Osteoblast (primary cell): ENCODE measurements around the gene B3GAT2. TPM values are rescaled to one million over a fixed set of nuclear protein-coding genes. Genes with fewer than 3 reads are reported as not detected.

Experiments
- DNase-seq: peaks from one replicate; pipeline ENCODE4 v3.0.0; 2011; ENCODE audit warnings: low spot score, mixed read lengths; ENCODE audit not compliant: insufficient read length; ENCODE audit errors: missing footprints
- H2AFZ ChIP-seq: 2 replicates; pipeline ENCODE4 v1.6.0; 2011; ENCODE audit warnings: mild to moderate bottlenecking, low read length
- H3K27ac ChIP-seq: 2 replicates; pipeline ENCODE4 v1.5.1; 2011; ENCODE audit warnings: mild to moderate bottlenecking, low read depth, low read length, moderate library complexity
- H3K27me3 ChIP-seq: 2 replicates; pipeline ENCODE4 v1.6.0; 2012; ENCODE audit warnings: mild to moderate bottlenecking, control low read depth, inconsistent platforms, low read length, moderate library complexity; ENCODE audit not compliant: insufficient read depth
- H3K36me3 ChIP-seq: 2 replicates; pipeline ENCODE4 v1.5.1; 2011; ENCODE audit warnings: mild to moderate bottlenecking, low read length, control low read depth, moderate library complexity; ENCODE audit not compliant: insufficient read depth
- H3K4me1 ChIP-seq: 2 replicates; pipeline ENCODE4 v1.5.1; 2011; ENCODE audit warnings: mild to moderate bottlenecking, low read length, control low read depth, moderate library complexity; ENCODE audit not compliant: insufficient read depth
- H3K4me2 ChIP-seq: 2 replicates; pipeline ENCODE4 v1.6.0; 2011; ENCODE audit warnings: mild to moderate bottlenecking, low read length; ENCODE audit not compliant: insufficient read depth
- H3K4me3 ChIP-seq: fragments of 200-600 bp; sonication (generic); 3 replicates; pipeline ENCODE4 v1.5.1; 2012; ENCODE audit warnings: mild to moderate bottlenecking, low read length, inconsistent platforms; ENCODE audit not compliant: insufficient read depth
- H3K79me2 ChIP-seq: 2 replicates; pipeline ENCODE4 v1.6.0; 2012; ENCODE audit warnings: mild to moderate bottlenecking, low read length, control low read depth, inconsistent platforms; ENCODE audit not compliant: insufficient read depth
- H3K9me3 ChIP-seq: 2 replicates; pipeline ENCODE4 v1.5.1; 2011; ENCODE audit warnings: low read depth, low read length, control low read depth
- H4K20me1 ChIP-seq: 2 replicates; pipeline ENCODE4 v1.6.0; 2012; ENCODE audit warnings: mild to moderate bottlenecking, low read length, control low read depth; ENCODE audit not compliant: insufficient read depth
- CTCF ChIP-seq: IDR thresholded peaks from 2 replicates; pipeline ENCODE4 v1.5.1; 2011; ENCODE audit warnings: mild to moderate bottlenecking, low read depth, low read length, moderate library complexity; ENCODE audit errors: extremely low read depth
- total RNA-seq: library from RNA; depleted of rRNA; stranded (reverse); fragments of >200 nt; gene quantifications from 2 replicates; pipeline ENCODE4 v1.2.3, GENCODE V29; 2012

Gene B3GAT2
- total RNA-seq, 1 donor = under 0.01 TPM

DNA sequence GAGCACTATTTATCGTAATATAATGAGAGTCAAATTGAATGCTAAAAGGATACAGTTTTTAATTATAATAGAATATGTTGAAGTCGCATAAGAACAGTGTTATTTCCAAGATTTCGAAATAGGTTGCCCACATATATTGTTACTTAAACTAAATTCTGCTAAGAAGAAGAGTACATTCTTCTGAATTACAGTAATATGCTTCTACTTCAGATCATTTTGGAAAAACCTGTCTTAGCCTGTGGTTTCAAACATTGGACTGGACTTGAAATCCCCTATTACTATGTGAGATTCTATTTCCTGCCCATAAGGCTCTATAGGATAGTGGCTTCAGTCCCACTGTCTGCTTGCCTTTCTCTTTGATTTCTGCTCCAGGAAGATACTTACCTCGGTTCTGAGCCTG is 137.2 kb downstream of the B3GAT2 start:
- H3K4me2 ChIP-seq = no peak overlapping the region
- no peaks in the 10 kb centered on the region for H3K9me3 ChIP-seq
- H4K20me1 ChIP-seq = no peaks in the 10 kb centered on the region
- no peak overlapping the region for H3K4me3 ChIP-seq
- DNase-seq = no peak
- no peaks in the 10 kb centered on the region for H3K79me2 ChIP-seq
- no peak for TF ChIP-seq CTCF
- H2AFZ ChIP-seq = no peak overlapping the region
- no peaks in the 10 kb centered on the region for H3K36me3 ChIP-seq
- H3K4me1 ChIP-seq = no peaks in the 10 kb centered on the region
- H3K27me3 ChIP-seq = no peaks in the 10 kb centered on the region
- H3K27ac ChIP-seq = no peak overlapping the region

DNA sequence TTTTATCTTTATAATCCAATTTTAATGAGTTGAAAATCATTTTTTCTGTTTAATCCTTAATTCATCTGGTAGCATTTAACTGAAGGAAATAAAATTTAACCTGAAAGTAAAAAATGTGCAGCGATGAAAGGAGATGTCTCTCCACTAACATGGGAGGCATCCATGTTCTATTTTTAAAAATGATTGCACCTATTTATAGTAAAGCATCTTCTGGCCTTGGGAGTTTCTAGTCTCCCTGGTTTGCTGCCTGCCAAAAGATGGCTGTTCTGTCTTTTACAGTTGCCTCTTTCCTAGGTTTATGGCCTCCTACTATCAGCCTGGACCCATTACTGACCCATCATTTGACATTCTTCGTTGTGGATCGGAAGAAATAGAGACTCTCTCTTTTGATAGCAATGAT is 143.0 kb downstream of the B3GAT2 start:
- Histone ChIP-seq H3K4me3 (no peak overlapping the region), H3K79me2 (no peaks in the 10 kb centered on the region), H3K27me3 (no peaks in the 10 kb centered on the region), H4K20me1 (no peaks in the 10 kb centered on the region), H2AFZ (no peak overlapping the region), H3K27ac (no peak overlapping the region), H3K36me3 (no peaks in the 10 kb centered on the region), H3K9me3 (no peaks in the 10 kb centered on the region), H3K4me2 (no peak overlapping the region), H3K4me1 (no peaks in the 10 kb centered on the region)
- no peak for DNase-seq
- TF ChIP-seq CTCF = no peak

- DNase-seq = no peak
- Histone ChIP-seq H3K9me3 (no peaks in the 10 kb centered on the region), H3K36me3 (no peaks in the 10 kb centered on the region), H3K4me2 (no peak overlapping the region), H3K4me1 (no peaks in the 10 kb centered on the region), H3K27ac (no peak overlapping the region), H3K27me3 (no peaks in the 10 kb centered on the region), H3K79me2 (no peaks in the 10 kb centered on the region), H2AFZ (no peak overlapping the region), H4K20me1 (no peaks in the 10 kb centered on the region), H3K4me3 (no peak overlapping the region)
- no peak for TF ChIP-seq CTCF
Observed at GRCh38 chr6:70811788-70812187, 145.1 kb downstream of the B3GAT2 start.
